A549 (cell line): ENCODE results near the gene ZNF786. TPM values are rescaled to one million over a fixed set of nuclear protein-coding genes. Genes with fewer than 3 reads are reported as not detected.

Experiments used
- ATAC-seq, 2 experiments: fragments of 200-7000 bp in 1 of 2; fragments of >200 bp in 1 of 2; cut with Nextera tagmentation in 1 of 2; cut with Tn5 transposase in 1 of 2; 3 replicates each; pipeline versions ENCODE4 v1.8.0 to v1.9.1; 2018 to 2020; ENCODE audit warnings: mild to moderate bottlenecking in 1 of 2, moderate library complexity in 1 of 2
- CTCF ChIA-PET: fragments of 300-600 bp; sonication (Branson Sonifier 250); formaldehyde crosslinking; extraction: SDS; loops from one replicate; lab custom pipeline; 2021; ENCODE audit warnings: antibody characterized with exemption, inconsistent platforms; lab: Yijun Ruan, JAX
- POLR2A ChIA-PET: fragments of 350-600 bp; formaldehyde crosslinking; extraction: SDS; loops from one replicate; lab custom pipeline; 2021; ENCODE audit warnings: antibody characterized with exemption, inconsistent platforms; lab: Yijun Ruan, JAX
- DNase-seq, 2 experiments: peaks; one replicate each; pipeline versions ENCODE4 v3.0.0 to v3.0.0-alpha.2; 2011 to 2016; ENCODE audit warnings: low read depth in 1 of 2, low spot score in 1 of 2
- FAIRE-seq: peaks from 2 replicates; lab custom pipeline; 2011; peaks lifted over from hg19 to GRCh38; lab: Jason Lieb, UNC
- H3K27ac ChIP-seq, 2 experiments: fragments of >200 bp; sonication (Bioruptor Twin); formaldehyde crosslinking; 3 replicates each; pipeline ENCODE4 v1.5.1; 2016 to 2017
- H3K4me1 ChIP-seq: fragments of >200 bp; sonication (Bioruptor Twin); formaldehyde crosslinking; 3 replicates; pipeline ENCODE4 v1.6.1; 2016
- H3K4me2 ChIP-seq: fragments of >200 bp; sonication (Bioruptor Twin); formaldehyde crosslinking; 3 replicates; pipeline ENCODE4 v1.6.1; 2016
- H3K4me3 ChIP-seq: fragments of >200 bp; sonication (Bioruptor Twin); formaldehyde crosslinking; 3 replicates; pipeline ENCODE4 v1.5.1; 2016
- H3K9me3 ChIP-seq: fragments of >200 bp; sonication (Bioruptor Twin); formaldehyde crosslinking; 3 replicates; pipeline ENCODE4 v1.6.1; 2016
- E2F6 ChIP-seq: IDR thresholded peaks from 2 replicates; pipeline ENCODE4 v1.6.1; 2012; ENCODE audit warnings: low read depth, borderline replicate concordance
- EHF ChIP-seq: fragments of 250-450 bp; sonication (Bioruptor Pico); IDR thresholded peaks from 2 replicates; pipeline ENCODE4 v1.5.0; 2020; ENCODE audit warnings: mild to moderate bottlenecking
- EHMT2 ChIP-seq: fragments of 200-600 bp; sonication (generic); IDR thresholded peaks from 2 replicates; pipeline ENCODE4 v1.6.1; 2016; ENCODE audit warnings: antibody characterized with exemption, low read depth, mild to moderate bottlenecking, moderate library complexity
- ELK1 ChIP-seq: fragments of 150-350 bp; IDR thresholded peaks from 2 replicates; pipeline ENCODE4 v1.6.1; 2014; ENCODE audit warnings: low read depth, mild to moderate bottlenecking, low read length
- HEYL ChIP-seq: fragments of 250-450 bp; sonication (Bioruptor Pico); IDR thresholded peaks from 2 replicates; pipeline ENCODE4 v1.8.0; 2021; ENCODE audit warnings: mild to moderate bottlenecking, moderate library complexity
- HMGXB4 ChIP-seq: fragments of 250-450 bp; sonication (Bioruptor Pico); IDR thresholded peaks from 2 replicates; pipeline ENCODE4 v1.5.0; 2021; ENCODE audit warnings: mild to moderate bottlenecking, moderate library complexity, borderline replicate concordance
- KDM1A ChIP-seq: fragments of 200-600 bp; sonication (generic); IDR thresholded peaks from 2 replicates; pipeline ENCODE4 v1.6.1; 2016; ENCODE audit warnings: low read depth, mild to moderate bottlenecking
- KDM5A ChIP-seq: fragments of 200-600 bp; sonication (generic); IDR thresholded peaks from 2 replicates; pipeline ENCODE4 v1.6.1; 2016; ENCODE audit warnings: antibody characterized with exemption, mild to moderate bottlenecking
- MYC ChIP-seq: IDR thresholded peaks from 2 replicates; pipeline ENCODE4 v1.6.1; 2012; ENCODE audit warnings: mild to moderate bottlenecking, inconsistent platforms, low read length, improper control_type of control experiment, borderline replicate concordance
- NR3C1 ChIP-seq: fragments of >200 bp; sonication (Bioruptor Twin); formaldehyde crosslinking; IDR thresholded peaks from 3 replicates; pipeline ENCODE4 v1.6.1; 2017
- PBX3 ChIP-seq: IDR thresholded peaks from 2 replicates; pipeline ENCODE4 v1.6.1; 2012
- PHF8 ChIP-seq: fragments of 200-600 bp; sonication (generic); IDR thresholded peaks from 2 replicates; pipeline ENCODE4 v1.6.1; 2016; ENCODE audit warnings: low read depth, mild to moderate bottlenecking, antibody characterized with exemption, moderate library complexity, borderline replicate concordance
- POLR2AphosphoS2 ChIP-seq: conservative IDR thresholded peaks from 2 replicates; pipeline ENCODE4 v1.6.1; 2012; ENCODE audit warnings: low read length, improper control_type of control experiment, inconsistent platforms
- TP53 ChIP-seq: fragments of 250-450 bp; sonication (Bioruptor Pico); IDR thresholded peaks from 2 replicates; pipeline ENCODE4 v1.5.0; 2021; ENCODE audit warnings: mild to moderate bottlenecking, moderate library complexity
- ZSCAN20 ChIP-seq: fragments of 250-450 bp; sonication (Bioruptor Pico); IDR thresholded peaks from 2 replicates; pipeline ENCODE4 v1.8.0; 2022; ENCODE audit warnings: mild to moderate bottlenecking, moderate library complexity
- WGBS: methylation state at CpG from one replicate; pipeline ENCODE4 v1.1.6; 2017; ENCODE audit errors: missing lambda C conversion rate; 5-methylcytosine and 5-hydroxymethylcytosine counted together
- polyA plus RNA-seq, 4 experiments: library from polyadenylated mRNA; depleted of rRNA in 3 of 4; stranded (reverse); fragments of >200 nt; fragmentation: RNase III in 1 of 4; extraction: RNeasy Plus Mini Kit Qiagen cat#74134 plus additional on column Dnase treatment in 1 of 4; gene quantifications; 2 replicates in 3 of 4; 3 replicates in 1 of 4; pipeline ENCODE4 v1.2.3, GENCODE V29; 2011 to 2017

The ZNF786 gene
- polyA plus RNA-seq, 2 of the 4 experiments (the other 2 are of a cell fraction) = 4.6 to 4.9 TPM

GRCh38 chr7:149027611-149028345 is 62.7 kb downstream of the ZNF786 start:
- no peaks in the 10 kb centered on the region for H3K9me3 ChIP-seq
- peak overlapping the region; percentile 96 to 98 for H3K27ac ChIP-seq
- peak overlapping the region; percentile 94 for H3K4me3 ChIP-seq
- FAIRE-seq = no peak
- peak in 1 of 2 experiments; percentile 22; a peak in 2 of 6 replicates for ATAC-seq
- TF ChIP-seq EHMT2 (no peak), KDM5A (no peak), TP53 (CRISPR knock-in tag) (0 out of 2 replicates have a peak, but pooled peaks have one; percentile 31), HMGXB4 (CRISPR knock-in tag) (0 out of 2 replicates have a peak, but pooled peaks have one; percentile 49), PHF8 (peak; percentile 95; the same call in 1 of the 2 replicates)
- H3K4me1 ChIP-seq = peaks cover 14% of the 10 kb centered on the region
- peak overlapping the region; percentile 97 for H3K4me2 ChIP-seq
- peak in 1 of 2 experiments; percentile 18 for DNase-seq
- ChIA-PET POLR2A (interaction anchor here (0.6 to 1.8 kb wide), 4 partner anchors 38 to 94 kb away, joined by 3 to 19 read pairs (median 3); no protein-coding TSS in a partner anchor), CTCF (interaction anchor here (0.9 to 7.7 kb wide), 3 partner anchors 16 to 116 kb away, joined by 3 to 35 read pairs (median 6); no protein-coding TSS in a partner anchor)
- 5% methylated on average over 20 of the region's 43 CpGs for WGBS

GRCh38 chr7:149027055-149027454 is 63.5 kb downstream of the ZNF786 start:
- Histone ChIP-seq H3K4me1 (peaks cover 14% of the 10 kb centered on the region), H3K27ac (peak overlapping the region; percentile 96 to 98), H3K4me2 (peak overlapping the region; percentile 97), H3K9me3 (no peaks in the 10 kb centered on the region), H3K4me3 (peak overlapping the region; percentile 94)
- no peak for DNase-seq
- ChIA-PET CTCF (interaction anchor here (0.7 to 7.7 kb wide), 4 partner anchors 16 to 1872 kb away, joined by 3 to 35 read pairs (median 12); no protein-coding TSS in a partner anchor), POLR2A (interaction anchor here (0.7 kb wide), 1 partner anchor 39 kb away, joined by 3 read pairs; no protein-coding TSS in a partner anchor)
- ATAC-seq = no peak
- TF ChIP-seq ELK1 (no peak), PBX3 (no peak)
- WGBS = 55% methylated on average over 10 of the region's 10 CpGs
- no peak for FAIRE-seq

- Histone ChIP-seq H3K4me3 (no peak overlapping the region), H3K4me2 (no peak overlapping the region), H3K27ac (no peak overlapping the region), H3K4me1 (peaks cover 11% of the 10 kb centered on the region), H3K9me3 (no peaks in the 10 kb centered on the region)
- CTCF ChIA-PET = interaction anchor here (1.4 to 7.8 kb wide), 3 partner anchors 14 to 42 kb away, joined by 3 to 45 read pairs (median 8); no protein-coding TSS in a partner anchor
- no peak for FAIRE-seq
- no peak for TF ChIP-seq MYC
- TF ChIP-seq HEYL = no peak
- TF ChIP-seq ZSCAN20 (CRISPR knock-in tag) = no peak
- no peak for TF ChIP-seq NR3C1
- TF ChIP-seq POLR2AphosphoS2 = no peak
- no peak for TF ChIP-seq E2F6
- TF ChIP-seq KDM1A = no peak
- no peak for TF ChIP-seq EHF (CRISPR knock-in tag)
- 91% methylated on average over 7 of the region's 7 CpGs for WGBS
- DNase-seq = no peak
- no peak for ATAC-seq
- POLR2A ChIA-PET = no interaction called here
These were observed 66.9 kb downstream of the ZNF786 start for GRCh38 chr7:149023662-149024061.
